Hepatocyte (in vitro differentiated cells): Measurements from ENCODE around the gene DNAAF1. TPM values are rescaled to one million over a fixed set of nuclear protein-coding genes. Genes with fewer than 3 reads are reported as not detected.

ENCODE experiments used
- DNase-seq: peaks from one replicate; pipeline ENCODE4 v3.0.0-alpha.2; 2016; ENCODE audit warnings: low spot score
- H2AFZ ChIP-seq: fragments of 200-600 bp; sonication (generic); 2 replicates; pipeline ENCODE4 v1.6.0; 2016; ENCODE audit warnings: antibody characterized with exemption, mild to moderate bottlenecking
- H3K27ac ChIP-seq: fragments of 200-600 bp; sonication (generic); 2 replicates; pipeline ENCODE4 v1.5.1; 2016; ENCODE audit warnings: mild to moderate bottlenecking
- H3K27me3 ChIP-seq: fragments of 200-600 bp; sonication (generic); 2 replicates; pipeline ENCODE4 v1.6.1; 2016
- H3K36me3 ChIP-seq: fragments of 200-600 bp; sonication (generic); replicated peaks from 2 replicates; pipeline ENCODE4 v1.5.1; 2016; ENCODE audit warnings: low read depth; ENCODE audit not compliant: insufficient read depth
- H3K4me1 ChIP-seq: fragments of 200-600 bp; sonication (generic); 2 replicates; pipeline ENCODE4 v1.5.1; 2016; ENCODE audit warnings: mild to moderate bottlenecking, moderate library complexity; ENCODE audit not compliant: insufficient read depth
- H3K4me2 ChIP-seq: fragments of 200-600 bp; sonication (generic); 2 replicates; pipeline ENCODE4 v1.6.0; 2016
- H3K4me3 ChIP-seq: fragments of 200-600 bp; sonication (generic); 2 replicates; pipeline ENCODE4 v1.5.1; 2016; ENCODE audit warnings: mild to moderate bottlenecking
- H3K79me2 ChIP-seq: fragments of 200-600 bp; sonication (generic); 2 replicates; pipeline ENCODE4 v1.6.0; 2017; ENCODE audit warnings: mild to moderate bottlenecking
- H3K9me2 ChIP-seq: fragments of 200-600 bp; sonication (generic); replicated peaks from 2 replicates; pipeline ENCODE4 v1.6.0; 2017; ENCODE audit warnings: mild to moderate bottlenecking; ENCODE audit not compliant: insufficient read depth
- H3K9me3 ChIP-seq: fragments of 200-600 bp; sonication (generic); 2 replicates; pipeline ENCODE4 v1.5.1; 2016; ENCODE audit warnings: low read depth, mild to moderate bottlenecking
- H4K20me1 ChIP-seq: fragments of 200-600 bp; sonication (generic); 2 replicates; pipeline ENCODE4 v1.6.0; 2016; ENCODE audit warnings: mild to moderate bottlenecking; ENCODE audit not compliant: insufficient read depth, poor library complexity, severe bottlenecking
- CTCF ChIP-seq: fragments of 200-600 bp; sonication (generic); IDR thresholded peaks from 2 replicates; pipeline ENCODE4 v1.5.1; 2016; ENCODE audit warnings: antibody characterized with exemption, mild to moderate bottlenecking; ENCODE audit not compliant: poor library complexity
- EZH2 ChIP-seq: fragments of 200-600 bp; sonication (generic); IDR thresholded peaks from 2 replicates; pipeline ENCODE4 v1.6.1; 2016; ENCODE audit warnings: antibody characterized with exemption, mild to moderate bottlenecking, borderline replicate concordance
- EZH2phosphoT487 ChIP-seq: fragments of 200-600 bp; sonication (generic); IDR thresholded peaks from one replicate; pipeline ENCODE4 v1.6.1; 2018; ENCODE audit warnings: antibody characterized with exemption, mild to moderate bottlenecking, low read depth, moderate library complexity; ENCODE audit not compliant: unreplicated experiment, severe bottlenecking
- WGBS: methylation state at CpG from one replicate; pipeline ENCODE4 v1.1.6; 2016; ENCODE audit warnings: low lambda C conversion rate; ENCODE audit errors: missing lambda C conversion rate; 5-methylcytosine and 5-hydroxymethylcytosine counted together
- polyA plus RNA-seq: library from polyadenylated mRNA; unstranded; fragments of >200 nt; fragmentation: Nextera tagmentation; extraction: Ambion mirVana; gene quantifications from 2 replicates; pipeline ENCODE4 v1.2.1, GENCODE V29; 2016
- total RNA-seq: library from RNA; depleted of rRNA; stranded (reverse); fragments of >200 nt; gene quantifications from 2 replicates; pipeline ENCODE4 v1.2.3, GENCODE V29; 2014

Gene DNAAF1
- total and polyA plus RNA-seq, 2 experiments from 2014 or later = 0.13 to 0.31 TPM

GRCh38 chr16:84205976-84206691 lies 61.0 kb downstream of the DNAAF1 start:
- H3K36me3 ChIP-seq = no peaks in the 10 kb centered on the region
- WGBS = 89% methylated on average over 18 of the region's 18 CpGs
- no peaks in the 10 kb centered on the region for H3K4me1 ChIP-seq
- H3K4me3 ChIP-seq = no peak overlapping the region
- H3K79me2 ChIP-seq = no peaks in the 10 kb centered on the region
- no peaks in the 10 kb centered on the region for H3K9me3 ChIP-seq
- H4K20me1 ChIP-seq = no peaks in the 10 kb centered on the region
- no peak overlapping the region for H2AFZ ChIP-seq
- TF ChIP-seq EZH2 (no peak), CTCF (no peak), EZH2phosphoT487 (no peak)
- H3K4me2 ChIP-seq = no peak overlapping the region
- no peak for DNase-seq
- H3K27ac ChIP-seq = no peak overlapping the region
- H3K27me3 ChIP-seq = no peaks in the 10 kb centered on the region
- no peaks in the 10 kb centered on the region for H3K9me2 ChIP-seq

GRCh38 chr16:84207251-84207650 lies 62.1 kb downstream of the DNAAF1 start:
- Histone ChIP-seq H3K9me2 (no peaks in the 10 kb centered on the region), H4K20me1 (no peaks in the 10 kb centered on the region), H2AFZ (no peak overlapping the region), H3K4me1 (no peaks in the 10 kb centered on the region), H3K27ac (no peak overlapping the region), H3K9me3 (no peaks in the 10 kb centered on the region), H3K36me3 (no peaks in the 10 kb centered on the region), H3K79me2 (no peaks in the 10 kb centered on the region), H3K4me2 (no peak overlapping the region), H3K27me3 (no peaks in the 10 kb centered on the region), H3K4me3 (no peak overlapping the region)
- 39% methylated on average over 6 of the region's 6 CpGs for WGBS
- TF ChIP-seq EZH2phosphoT487 = no peak
- TF ChIP-seq EZH2 = no peak
- no peak for TF ChIP-seq CTCF
- no peak for DNase-seq

- H3K9me2 ChIP-seq = no peaks in the 10 kb centered on the region
- H3K27ac ChIP-seq = no peak overlapping the region
- H4K20me1 ChIP-seq = no peaks in the 10 kb centered on the region
- no peak overlapping the region for H2AFZ ChIP-seq
- no peaks in the 10 kb centered on the region for H3K36me3 ChIP-seq
- no peaks in the 10 kb centered on the region for H3K79me2 ChIP-seq
- no peak overlapping the region for H3K4me3 ChIP-seq
- H3K9me3 ChIP-seq = no peaks in the 10 kb centered on the region
- 66% methylated on average over 8 of the region's 8 CpGs for WGBS
- DNase-seq = no peak
- TF ChIP-seq CTCF (no peak), EZH2 (no peak), EZH2phosphoT487 (no peak)
- no peak overlapping the region for H3K4me2 ChIP-seq
- no peaks in the 10 kb centered on the region for H3K27me3 ChIP-seq
- no peaks in the 10 kb centered on the region for H3K4me1 ChIP-seq
These were observed 62.8 kb downstream of the DNAAF1 start for GRCh38 chr16:84207879-84208278.
